OCI-LY1 (cell line): Measurements from ENCODE around the gene MAN2B2.

Source experiments
- EZH2 ChIP-seq: fragments of 200-600 bp; sonication (generic), shearing (Covaris generic); IDR thresholded peaks from 2 replicates; pipeline ENCODE4 v1.8.0; 2017; ENCODE audit warnings: borderline replicate concordance, mixed run types, mild to moderate bottlenecking, antibody characterized with exemption, low read length, moderate library complexity, mixed read lengths
- TF ChIP-seq, protein P1 (sequence below): fragments of 200-600 bp; sonication (generic), shearing (Covaris generic); IDR thresholded peaks from 2 replicates; pipeline ENCODE4 v1.5.1; 2017; ENCODE audit warnings: mild to moderate bottlenecking, antibody characterized with exemption, low read length, moderate library complexity, mixed read lengths

- TF ChIP-seq, protein P1, sequence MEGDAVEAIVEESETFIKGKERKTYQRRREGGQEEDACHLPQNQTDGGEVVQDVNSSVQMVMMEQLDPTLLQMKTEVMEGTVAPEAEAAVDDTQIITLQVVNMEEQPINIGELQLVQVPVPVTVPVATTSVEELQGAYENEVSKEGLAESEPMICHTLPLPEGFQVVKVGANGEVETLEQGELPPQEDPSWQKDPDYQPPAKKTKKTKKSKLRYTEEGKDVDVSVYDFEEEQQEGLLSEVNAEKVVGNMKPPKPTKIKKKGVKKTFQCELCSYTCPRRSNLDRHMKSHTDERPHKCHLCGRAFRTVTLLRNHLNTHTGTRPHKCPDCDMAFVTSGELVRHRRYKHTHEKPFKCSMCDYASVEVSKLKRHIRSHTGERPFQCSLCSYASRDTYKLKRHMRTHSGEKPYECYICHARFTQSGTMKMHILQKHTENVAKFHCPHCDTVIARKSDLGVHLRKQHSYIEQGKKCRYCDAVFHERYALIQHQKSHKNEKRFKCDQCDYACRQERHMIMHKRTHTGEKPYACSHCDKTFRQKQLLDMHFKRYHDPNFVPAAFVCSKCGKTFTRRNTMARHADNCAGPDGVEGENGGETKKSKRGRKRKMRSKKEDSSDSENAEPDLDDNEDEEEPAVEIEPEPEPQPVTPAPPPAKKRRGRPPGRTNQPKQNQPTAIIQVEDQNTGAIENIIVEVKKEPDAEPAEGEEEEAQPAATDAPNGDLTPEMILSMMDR, result no peak
- no peak for TF ChIP-seq EZH2
Measured at GRCh38 chr4:6548201-6548881, 26.6 kb upstream of the MAN2B2 start.
